Upper lobe of right lung (tissue), 1 donor: ENCODE data around the gene PNMA8B. TPM values are rescaled to one million over a fixed set of nuclear protein-coding genes. Genes with fewer than 3 reads are reported as not detected.
"Not testable (repeated sequence)": the region's sequence is repeated elsewhere in the genome, so short reads cannot be mapped to it uniquely, and the experiment has no call there.

Experiments used
- ATAC-seq: fragments of 200-7000 bp; cut with Tn5 transposase; one replicate; pipeline ENCODE4 v1.9.1; 2020; ENCODE audit warnings: mild to moderate bottlenecking, moderate library complexity
- DNase-seq: peaks from one replicate; pipeline ENCODE4 v3.0.0-alpha.2; 2020
- H3K27ac ChIP-seq: fragments of 200-600 bp; one replicate; pipeline ENCODE4 v1.8.0; 2022
- H3K27me3 ChIP-seq: fragments of 200-600 bp; one replicate; pipeline ENCODE4 v1.8.0; 2022; ENCODE audit warnings: mild to moderate bottlenecking
- H3K36me3 ChIP-seq: fragments of 200-600 bp; one replicate; pipeline ENCODE4 v1.8.0; 2022
- H3K4me1 ChIP-seq: fragments of 200-600 bp; one replicate; pipeline ENCODE4 v1.8.0; 2022
- H3K4me3 ChIP-seq: fragments of 200-600 bp; one replicate; pipeline ENCODE4 v1.8.0; 2022; ENCODE audit warnings: mild to moderate bottlenecking
- H3K9me3 ChIP-seq: fragments of 200-600 bp; one replicate; pipeline ENCODE4 v1.8.0; 2022
- intact Hi-C: fragments of 100-400 bp; cut with DNase I; formaldehyde crosslinking; loops from one replicate; pipeline ENCODE4 v1.11.0; 2022
- total RNA-seq: library from RNA; stranded (reverse); fragmentation: NEBNext Ultra II Directional; extraction: Animal tissue kit (Norgen Biotek cat#: 25700); gene quantifications from one replicate; pipeline ENCODE4 v1.2.1, GENCODE V29; 2021
- TF ChIP-seq, protein P1 (sequence below): fragments of 200-600 bp; IDR thresholded peaks from one replicate; pipeline ENCODE4 v1.8.0; 2022; ENCODE audit warnings: antibody characterized with exemption
- donor health status: DM: no; HTN: yes; CAD: no; lungs with severe emphysema.

PNMA8B gene
- total RNA-seq, 1 donor from 2014 or later = 1.9 TPM

DNA sequence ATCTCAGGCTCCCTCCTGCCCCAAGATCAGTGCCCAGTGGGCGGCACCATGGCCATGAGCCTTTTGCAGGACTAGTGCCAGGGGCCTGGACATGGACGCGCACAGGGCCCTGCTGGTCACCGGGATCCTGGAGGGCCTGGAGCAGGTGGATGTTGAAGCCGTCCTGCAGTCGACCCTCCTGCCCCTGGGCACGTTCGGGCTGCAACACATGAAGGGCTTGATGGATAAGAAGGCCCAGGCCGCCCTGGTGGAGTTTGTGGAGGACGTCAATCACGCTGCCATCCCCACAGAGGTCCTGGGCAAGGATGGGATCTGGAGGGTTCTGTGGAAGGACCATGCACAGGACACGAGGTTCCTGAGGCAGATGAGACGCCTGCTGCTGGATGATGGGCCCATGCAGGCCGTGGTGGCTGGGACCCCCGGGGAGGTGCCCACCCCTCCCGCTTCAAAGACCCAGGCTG, 38.0 kb upstream of the PNMA8B start:
- Histone ChIP-seq H3K4me3 (no peak overlapping the region), H3K36me3 (no peaks in the 10 kb centered on the region), H3K27me3 (no peaks in the 10 kb centered on the region), H3K4me1 (no peaks in the 10 kb centered on the region), H3K27ac (no peak overlapping the region), H3K9me3 (no peaks in the 10 kb centered on the region)
- TF ChIP-seq, protein P1, sequence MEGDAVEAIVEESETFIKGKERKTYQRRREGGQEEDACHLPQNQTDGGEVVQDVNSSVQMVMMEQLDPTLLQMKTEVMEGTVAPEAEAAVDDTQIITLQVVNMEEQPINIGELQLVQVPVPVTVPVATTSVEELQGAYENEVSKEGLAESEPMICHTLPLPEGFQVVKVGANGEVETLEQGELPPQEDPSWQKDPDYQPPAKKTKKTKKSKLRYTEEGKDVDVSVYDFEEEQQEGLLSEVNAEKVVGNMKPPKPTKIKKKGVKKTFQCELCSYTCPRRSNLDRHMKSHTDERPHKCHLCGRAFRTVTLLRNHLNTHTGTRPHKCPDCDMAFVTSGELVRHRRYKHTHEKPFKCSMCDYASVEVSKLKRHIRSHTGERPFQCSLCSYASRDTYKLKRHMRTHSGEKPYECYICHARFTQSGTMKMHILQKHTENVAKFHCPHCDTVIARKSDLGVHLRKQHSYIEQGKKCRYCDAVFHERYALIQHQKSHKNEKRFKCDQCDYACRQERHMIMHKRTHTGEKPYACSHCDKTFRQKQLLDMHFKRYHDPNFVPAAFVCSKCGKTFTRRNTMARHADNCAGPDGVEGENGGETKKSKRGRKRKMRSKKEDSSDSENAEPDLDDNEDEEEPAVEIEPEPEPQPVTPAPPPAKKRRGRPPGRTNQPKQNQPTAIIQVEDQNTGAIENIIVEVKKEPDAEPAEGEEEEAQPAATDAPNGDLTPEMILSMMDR = no peak
- DNase-seq (peak; percentile 53), ATAC-seq (no peak)
- intact Hi-C loops = no loop called here

DNA sequence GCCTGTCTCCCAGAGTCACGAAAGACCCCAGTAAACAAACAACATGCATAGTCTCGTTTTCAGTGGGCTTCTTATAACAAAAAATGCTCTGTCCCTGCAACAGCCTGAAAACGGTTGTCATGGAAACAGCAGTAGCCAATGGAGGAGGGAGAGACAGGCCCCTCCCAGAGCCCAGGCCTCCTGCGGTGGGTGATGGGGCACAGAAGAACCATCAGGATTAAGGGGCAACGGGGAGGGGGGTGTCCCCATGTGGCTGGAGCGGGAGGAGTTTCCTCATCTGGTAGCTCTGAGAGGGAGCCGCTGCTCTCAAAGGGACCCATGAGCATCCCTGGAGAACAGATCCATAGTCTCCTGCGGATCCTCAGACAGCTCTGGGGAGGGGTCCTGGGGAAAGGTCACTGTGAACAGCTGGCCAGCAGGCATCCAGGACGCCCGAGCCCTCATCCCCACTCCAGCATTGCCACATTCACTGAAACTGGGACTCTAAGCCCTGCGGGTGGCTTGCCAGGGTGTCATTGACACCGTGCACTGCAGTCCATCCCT, 37.5 kb upstream of the PNMA8B start:
- intact Hi-C loops = no loop called here
- Histone ChIP-seq H3K4me3 (no peak overlapping the region), H3K36me3 (no peaks in the 10 kb centered on the region), H3K27me3 (no peaks in the 10 kb centered on the region), H3K9me3 (no peaks in the 10 kb centered on the region), H3K4me1 (no peaks in the 10 kb centered on the region), H3K27ac (no peak overlapping the region)
- DNase-seq = peak; percentile 15
- TF ChIP-seq, protein P1 = no peak
- ATAC-seq = no peak

DNA sequence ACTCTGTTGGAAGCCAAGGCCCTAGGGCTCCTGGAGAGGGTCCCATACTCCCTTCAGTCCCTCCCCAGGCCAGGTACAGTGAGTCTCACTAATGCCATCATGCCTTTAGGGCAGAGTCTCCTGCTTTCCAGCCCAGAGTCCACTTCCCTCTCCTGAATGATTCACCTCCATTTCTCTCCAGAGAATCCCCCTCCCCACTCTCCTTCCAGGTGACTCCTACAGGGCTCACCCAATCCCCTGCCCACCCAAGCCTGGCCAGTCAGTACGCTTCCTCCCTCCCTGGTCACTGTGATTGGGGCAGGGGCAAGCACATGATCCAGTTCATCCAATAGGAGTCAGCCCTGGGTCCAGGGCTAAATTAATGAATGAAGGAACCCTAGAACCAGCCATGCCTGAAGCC, 35.0 kb upstream of the PNMA8B start:
- intact Hi-C loops = no loop called here
- Histone ChIP-seq H3K4me3 (no peak overlapping the region), H3K36me3 (no peaks in the 10 kb centered on the region), H3K4me1 (no peaks in the 10 kb centered on the region), H3K27me3 (no peaks in the 10 kb centered on the region), H3K27ac (peak overlapping the region; percentile 58), H3K9me3 (no peaks in the 10 kb centered on the region)
- ATAC-seq = peak; percentile 5
- TF ChIP-seq, protein P1 = no peak
- DNase-seq = peak; percentile 42

DNA sequence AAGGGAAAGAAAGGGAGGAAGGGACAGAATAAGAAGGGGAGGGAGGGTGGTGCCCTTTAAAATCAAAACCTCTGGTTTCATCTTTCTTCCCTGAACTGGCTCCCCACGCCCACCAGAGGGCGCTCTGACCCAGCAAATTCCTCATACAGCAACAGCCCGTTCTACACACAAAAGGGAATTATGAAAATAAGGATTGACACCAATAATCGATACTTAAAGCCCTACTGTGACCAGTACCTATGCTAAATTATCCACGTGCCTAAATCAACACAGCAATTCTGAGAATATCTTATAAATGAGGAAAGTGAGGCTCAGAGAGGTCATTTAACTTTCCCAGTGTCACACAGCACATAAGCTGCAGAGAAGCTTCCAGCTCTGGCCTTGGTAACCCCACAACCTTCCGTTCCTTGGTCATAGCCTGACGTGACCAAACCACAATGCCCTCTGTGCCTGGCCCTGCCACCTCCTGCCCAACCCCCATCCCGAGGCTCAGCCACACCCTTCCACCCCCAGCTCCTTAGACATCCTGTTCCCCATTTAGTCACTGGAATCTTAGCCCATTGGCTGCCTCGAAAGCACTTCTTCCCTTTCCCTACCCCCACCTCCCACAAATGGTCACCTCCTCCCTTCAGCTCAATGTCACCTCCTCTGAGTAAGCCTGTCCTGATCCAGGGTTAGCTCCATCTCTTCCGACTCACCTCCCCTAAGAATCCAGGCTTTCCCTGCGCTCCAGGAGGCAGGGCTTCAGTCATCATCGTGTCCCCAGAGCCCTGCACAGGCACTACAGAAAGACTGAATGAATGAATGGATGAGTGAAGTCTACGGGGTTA, 34.2 kb upstream of the PNMA8B start:
- peak; percentile 88 for DNase-seq
- intact Hi-C loops = no loop called here
- H3K27ac ChIP-seq = peak overlapping the region; percentile 58
- TF ChIP-seq, protein P1 = peak; percentile 99
- no peaks in the 10 kb centered on the region for H3K27me3 ChIP-seq
- no peak overlapping the region for H3K4me3 ChIP-seq
- peak; percentile 95 for ATAC-seq
- H3K4me1 ChIP-seq = no peaks in the 10 kb centered on the region
- H3K36me3 ChIP-seq = no peaks in the 10 kb centered on the region
- no peaks in the 10 kb centered on the region for H3K9me3 ChIP-seq

DNA sequence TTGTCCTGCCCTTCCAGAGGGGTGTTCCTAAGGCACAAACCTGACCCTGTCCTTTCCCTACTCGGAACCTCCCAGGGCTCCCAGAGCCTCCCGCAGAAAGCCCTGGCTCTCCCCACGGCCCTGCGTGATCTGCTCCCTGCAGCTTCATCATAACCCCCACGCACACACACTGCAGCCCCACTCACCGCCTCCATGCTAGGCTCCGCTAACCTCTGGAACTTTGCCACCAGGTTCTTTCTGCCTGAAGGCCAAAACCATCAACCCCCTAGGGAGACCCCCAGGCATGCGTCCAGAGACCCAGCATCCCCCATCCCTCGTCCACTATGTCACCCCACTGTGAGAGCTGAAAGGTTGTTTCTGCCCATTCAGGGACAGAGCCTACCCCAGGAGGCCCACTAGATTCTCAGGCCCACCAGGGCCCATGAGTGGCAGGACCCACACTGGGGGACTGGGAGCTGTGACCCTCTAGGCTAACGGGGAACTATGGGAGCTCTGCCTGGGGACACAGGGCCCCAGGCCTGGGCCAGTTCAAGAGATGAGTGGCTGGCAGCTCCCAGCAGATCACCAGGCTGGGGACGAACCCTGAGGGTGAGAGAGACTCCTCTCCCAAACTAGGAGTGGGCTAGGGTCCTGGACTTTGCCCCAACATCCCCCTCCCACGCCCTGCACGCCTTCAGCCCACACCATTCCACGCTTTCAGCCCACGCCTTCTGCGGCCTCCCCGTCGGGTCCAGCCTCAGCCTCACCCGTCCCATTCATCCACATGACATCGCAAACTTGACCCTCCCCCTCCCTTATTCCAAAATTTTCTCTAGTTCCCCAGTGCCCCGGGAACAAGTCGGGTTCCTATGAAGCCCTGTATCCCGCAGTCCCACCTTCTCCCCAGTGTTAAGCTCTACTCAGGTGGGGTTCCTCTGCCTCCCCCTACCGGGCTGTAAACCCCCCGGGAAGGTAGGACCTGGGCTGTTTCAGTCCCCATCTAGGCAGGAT, 33.2 kb upstream of the PNMA8B start:
- ATAC-seq = no peak
- TF ChIP-seq, protein P1 = no peak
- DNase-seq = no peak
- intact Hi-C loops = no loop called here
- Histone ChIP-seq H3K36me3 (no peaks in the 10 kb centered on the region), H3K4me1 (no peaks in the 10 kb centered on the region), H3K9me3 (no peaks in the 10 kb centered on the region), H3K27me3 (no peaks in the 10 kb centered on the region), H3K4me3 (no peak overlapping the region), H3K27ac (no peak overlapping the region)

DNA sequence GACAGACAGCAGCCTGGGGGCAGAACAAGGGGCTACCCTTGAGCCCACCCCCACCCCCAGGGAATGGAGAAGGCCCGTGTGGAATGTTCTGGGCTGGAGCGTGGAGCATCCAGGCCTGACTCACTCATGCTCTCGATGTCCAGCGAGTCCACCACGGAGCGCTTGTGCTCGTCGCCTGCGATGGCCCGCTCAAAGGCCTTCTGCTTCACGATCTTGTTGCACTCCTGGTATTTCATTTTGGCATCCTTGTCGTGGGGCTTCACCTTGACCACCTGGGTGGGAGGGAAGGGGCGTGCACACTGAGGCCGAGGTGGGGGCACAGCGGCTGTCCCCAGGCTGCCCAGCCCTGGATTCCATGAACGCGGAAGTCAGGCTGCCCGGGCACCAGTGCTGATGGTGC, 31.1 kb upstream of the PNMA8B start:
- intact Hi-C loops, DNase-seq, H3K4me3 ChIP-seq, H3K27ac ChIP-seq, H3K4me1 ChIP-seq, H3K27me3 ChIP-seq, H3K36me3 ChIP-seq, ATAC-seq, H3K9me3 ChIP-seq: not testable (repeated sequence)
